HAP-1 (cell line): ENCODE data around the gene DHDH.
"Not testable (repeated sequence)": the region's sequence is repeated elsewhere in the genome, so short reads cannot be mapped to it uniquely, and the experiment has no call there.

ENCODE experiments used
- DNase-seq, 2 experiments: peaks; one replicate each; pipeline ENCODE4 v3.0.0-alpha.2; 2016 to 2020; ENCODE audit warnings: low spot score in 2 of 2
- H3K27me3 ChIP-seq: fragments of 250-450 bp; sonication (Bioruptor Pico); 2 replicates; pipeline ENCODE4 v1.5.1; 2020; ENCODE audit warnings: low read depth, mild to moderate bottlenecking, moderate library complexity
- H3K36me3 ChIP-seq: fragments of 250-450 bp; sonication (Bioruptor Pico); replicated peaks from 2 replicates; pipeline ENCODE4 v1.5.1; 2020; ENCODE audit warnings: mild to moderate bottlenecking
- H3K4me1 ChIP-seq: fragments of 250-450 bp; sonication (Bioruptor Pico); 2 replicates; pipeline ENCODE4 v1.5.1; 2020; ENCODE audit warnings: mild to moderate bottlenecking
- H3K4me3 ChIP-seq: fragments of 250-450 bp; sonication (Bioruptor Pico); 2 replicates; pipeline ENCODE4 v1.5.1; 2020; ENCODE audit warnings: mild to moderate bottlenecking, moderate library complexity
- H3K9me3 ChIP-seq: fragments of 250-450 bp; sonication (Bioruptor Pico); 2 replicates; pipeline ENCODE4 v1.5.1; 2020; ENCODE audit warnings: mild to moderate bottlenecking, moderate library complexity
- in situ Hi-C: fragments of 300-500 bp; cut with MboI; formaldehyde crosslinking; loops from 3 replicates; pipeline ENCODE4 v1.14.3; 2020; ENCODE audit warnings: low sequenced_read_pairs, inconsistent platforms, mixed read lengths

Gene DHDH

GRCh38 chr19:48922548-48923490 lies 10.7 kb upstream of the DHDH start:
- in situ Hi-C loops: no loop called here
- Histone ChIP-seq H3K36me3 (peaks cover 26% of the 10 kb centered on the region), H3K4me3 (no peak overlapping the region), H3K9me3 (no peaks in the 10 kb centered on the region), H3K4me1 (no peaks in the 10 kb centered on the region), H3K27me3 (no peaks in the 10 kb centered on the region)
- DNase-seq: no peak

GRCh38 chr19:48925240-48925843 lies 8.2 kb upstream of the DHDH start:
- Histone ChIP-seq H3K4me1 (no peaks in the 10 kb centered on the region), H3K27me3 (no peaks in the 10 kb centered on the region), H3K36me3 (peaks cover 10% of the 10 kb centered on the region), H3K9me3 (no peaks in the 10 kb centered on the region), H3K4me3 (no peak overlapping the region)
- in situ Hi-C loops: no loop called here
- no peak for DNase-seq

- H3K36me3 ChIP-seq, H3K4me3 ChIP-seq, DNase-seq, H3K4me1 ChIP-seq, in situ Hi-C loops, H3K9me3 ChIP-seq, H3K27me3 ChIP-seq: not testable (repeated sequence)
Observed at GRCh38 chr19:48925890-48926289, 7.6 kb upstream of the DHDH start.

GRCh38 chr19:48926909-48927308 lies 6.6 kb upstream of the DHDH start:
- no peaks in the 10 kb centered on the region for H3K4me1 ChIP-seq
- H3K27me3 ChIP-seq: no peaks in the 10 kb centered on the region
- H3K4me3 ChIP-seq: no peak overlapping the region
- in situ Hi-C loops: no loop called here
- no peaks in the 10 kb centered on the region for H3K9me3 ChIP-seq
- H3K36me3 ChIP-seq: no peaks in the 10 kb centered on the region; the same call in 1 of the 2 replicates
- DNase-seq: no peak

- H3K4me1 ChIP-seq, H3K36me3 ChIP-seq, DNase-seq, H3K4me3 ChIP-seq, H3K9me3 ChIP-seq, H3K27me3 ChIP-seq, in situ Hi-C loops: not testable (repeated sequence)
Observed at GRCh38 chr19:48927692-48928091, 5.8 kb upstream of the DHDH start.

GRCh38 chr19:48928164-48929025 lies 5.1 kb upstream of the DHDH start:
- Histone ChIP-seq H3K9me3 (no peaks in the 10 kb centered on the region), H3K36me3 (no peaks in the 10 kb centered on the region), H3K27me3 (no peaks in the 10 kb centered on the region), H3K4me3 (no peak overlapping the region), H3K4me1 (peaks cover 5% of the 10 kb centered on the region)
- DNase-seq: no peak
- in situ Hi-C loops: no loop called here

GRCh38 chr19:48934837-48935236 lies 1.3 kb downstream of the DHDH start:
- no peak overlapping the region for H3K4me3 ChIP-seq
- no peaks in the 10 kb centered on the region for H3K36me3 ChIP-seq
- in situ Hi-C loops: no loop called here
- peaks cover 8% of the 10 kb centered on the region for H3K4me1 ChIP-seq
- H3K27me3 ChIP-seq: no peaks in the 10 kb centered on the region
- DNase-seq: no peak
- H3K9me3 ChIP-seq: no peaks in the 10 kb centered on the region

- Histone ChIP-seq H3K27me3 (no peaks in the 10 kb centered on the region), H3K4me1 (peaks cover 8% of the 10 kb centered on the region), H3K9me3 (no peaks in the 10 kb centered on the region), H3K36me3 (no peaks in the 10 kb centered on the region), H3K4me3 (no peak overlapping the region)
- DNase-seq: no peak
- in situ Hi-C loops: no loop called here
Observed at GRCh38 chr19:48935864-48936263, 2.4 kb downstream of the DHDH start.

GRCh38 chr19:48938256-48938655 lies 4.8 kb downstream of the DHDH start:
- Histone ChIP-seq H3K27me3 (no peaks in the 10 kb centered on the region), H3K9me3 (no peaks in the 10 kb centered on the region), H3K4me3 (no peak overlapping the region), H3K36me3 (no peaks in the 10 kb centered on the region), H3K4me1 (peaks cover 4% of the 10 kb centered on the region)
- in situ Hi-C loops: no loop called here
- DNase-seq: no peak

GRCh38 chr19:48940902-48941301 lies 7.4 kb downstream of the DHDH start:
- no peaks in the 10 kb centered on the region for H3K4me1 ChIP-seq
- H3K9me3 ChIP-seq: no peaks in the 10 kb centered on the region
- no peak overlapping the region for H3K4me3 ChIP-seq
- H3K27me3 ChIP-seq: no peaks in the 10 kb centered on the region
- in situ Hi-C loops: no loop called here
- H3K36me3 ChIP-seq: no peaks in the 10 kb centered on the region
- DNase-seq: no peak

GRCh38 chr19:48943081-48943480 lies 9.6 kb downstream of the DHDH start:
- Histone ChIP-seq H3K9me3 (peaks cover 7% of the 10 kb centered on the region; the same call in 1 of the 2 replicates), H3K4me1 (no peaks in the 10 kb centered on the region), H3K27me3 (no peaks in the 10 kb centered on the region), H3K4me3 (no peak overlapping the region), H3K36me3 (no peaks in the 10 kb centered on the region)
- DNase-seq: no peak
- in situ Hi-C loops: no loop called here

- Histone ChIP-seq H3K27me3 (no peaks in the 10 kb centered on the region), H3K9me3 (peaks cover 7% of the 10 kb centered on the region; the same call in 1 of the 2 replicates), H3K4me1 (no peaks in the 10 kb centered on the region), H3K36me3 (no peaks in the 10 kb centered on the region), H3K4me3 (no peak overlapping the region)
- no peak for DNase-seq
- in situ Hi-C loops: no loop called here
Observed at GRCh38 chr19:48945415-48945814, 11.9 kb downstream of the DHDH start.

- H3K4me3 ChIP-seq: no peak overlapping the region
- no peaks in the 10 kb centered on the region for H3K4me1 ChIP-seq
- no peaks in the 10 kb centered on the region for H3K36me3 ChIP-seq
- no peaks in the 10 kb centered on the region for H3K27me3 ChIP-seq
- no peak for DNase-seq
- in situ Hi-C loops: no loop called here
- H3K9me3 ChIP-seq: peaks cover 7% of the 10 kb centered on the region; the same call in 1 of the 2 replicates
Observed at GRCh38 chr19:48945817-48946216, 12.3 kb downstream of the DHDH start.
